SK-N-SH (cell line): ENCODE results near the gene OR6V1. TPM values are rescaled to one million over a fixed set of nuclear protein-coding genes. Genes with fewer than 3 reads are reported as not detected.

ENCODE experiments used
- CTCF ChIA-PET: fragments of 300-600, 350-600 bp; formaldehyde crosslinking; extraction: SDS; loops from one replicate; lab custom pipeline; 2021; lab: Yijun Ruan, JAX
- POLR2A ChIA-PET: fragments of 350-600 bp; sonication (Branson Sonifier 250); formaldehyde crosslinking; extraction: SDS; loops from one replicate; lab custom pipeline; 2020; ENCODE audit warnings: antibody characterized with exemption, inconsistent platforms; lab: Yijun Ruan, JAX
- DNase-seq: peaks from one replicate; pipeline ENCODE4 v3.0.0; 2012
- H2AFZ ChIP-seq: fragments of 200-600 bp; sonication (generic); 2 replicates; pipeline ENCODE4 v1.8.1; 2016; ENCODE audit warnings: antibody characterized with exemption, mild to moderate bottlenecking, low read depth
- H3F3A ChIP-seq: fragments of 200-600 bp; sonication (generic); replicated peaks from 2 replicates; pipeline ENCODE3; 2016; ENCODE audit warnings: antibody characterized with exemption, mild to moderate bottlenecking; ENCODE audit not compliant: insufficient read depth
- H3K27ac ChIP-seq, 2 experiments: fragments of 200-500 bp in 1 of 2; fragments of 200-600 bp in 1 of 2; sonication (Bioruptor generic) in 1 of 2; sonication (generic), shearing (Covaris generic) in 1 of 2; 2 replicates each; pipeline versions ENCODE4 v1.5.1 to v1.6.1; 2014 to 2016; ENCODE audit warnings: low read depth in 2 of 2, inconsistent platforms in 1 of 2, low read length in 1 of 2, mild to moderate bottlenecking in 1 of 2, mixed read lengths in 1 of 2
- H3K27me3 ChIP-seq: fragments of 200-600 bp; sonication (generic), shearing (Covaris generic); 2 replicates; pipeline ENCODE4 v1.6.1; 2016; ENCODE audit warnings: mixed run types; ENCODE audit not compliant: insufficient read depth
- H3K36me3 ChIP-seq, 2 experiments: fragments of 200-500 bp in 1 of 2; fragments of 200-600 bp in 1 of 2; sonication (Bioruptor generic) in 1 of 2; sonication (generic) in 1 of 2; replicated peaks in 1 of 2; 2 replicates each; pipeline versions ENCODE3 to v1.5.1; 2014 to 2016; ENCODE audit warnings: low read length in 1 of 2, mild to moderate bottlenecking in 1 of 2; ENCODE audit not compliant: insufficient read depth in 2 of 2, control insufficient read depth in 1 of 2
- H3K4me1 ChIP-seq, 2 experiments: fragments of 200-500 bp in 1 of 2; fragments of 200-600 bp in 1 of 2; sonication (Bioruptor generic) in 1 of 2; sonication (generic), shearing (Covaris generic) in 1 of 2; 2 replicates each; pipeline versions ENCODE4 v1.5.1 to v1.6.1; 2014 to 2016; ENCODE audit warnings: low read depth in 1 of 2, low read length in 1 of 2, mixed run types in 1 of 2; ENCODE audit not compliant: insufficient read depth in 2 of 2, control insufficient read depth in 1 of 2
- H3K4me2 ChIP-seq: fragments of 200-600 bp; sonication (generic), shearing (Covaris generic); 2 replicates; pipeline ENCODE4 v1.6.1; 2017; ENCODE audit warnings: mixed run types
- H3K4me3 ChIP-seq, 2 experiments: fragments of 200-500 bp in 1 of 2; fragments of 200-600 bp in 1 of 2; sonication (Bioruptor generic) in 1 of 2; sonication (generic), shearing (Covaris generic) in 1 of 2; 2 replicates each; pipeline versions ENCODE4 v1.5.1 to v1.8.1; 2014 to 2016; ENCODE audit warnings: low read depth in 2 of 2, inconsistent platforms in 1 of 2, low read length in 1 of 2, mild to moderate bottlenecking in 1 of 2, mixed read lengths in 1 of 2, moderate library complexity in 1 of 2
- H3K79me2 ChIP-seq: fragments of 200-600 bp; sonication (generic); 2 replicates; pipeline ENCODE4 v1.8.1; 2017; ENCODE audit warnings: mild to moderate bottlenecking; ENCODE audit not compliant: insufficient read depth
- H3K9ac ChIP-seq: fragments of 200-600 bp; sonication (generic); 2 replicates; pipeline ENCODE4 v1.6.1; 2017; ENCODE audit warnings: mixed run types
- H3K9me2 ChIP-seq: fragments of 200-600 bp; sonication (generic); 2 replicates; pipeline ENCODE4 v1.6.1; 2017; ENCODE audit warnings: mixed run types
- H3K9me3 ChIP-seq: fragments of 200-600 bp; sonication (generic); 2 replicates; pipeline ENCODE4 v1.6.1; 2017; ENCODE audit warnings: mixed run types, mild to moderate bottlenecking, moderate library complexity
- H4K20me1 ChIP-seq: fragments of 200-600 bp; sonication (generic); 2 replicates; pipeline ENCODE4 v1.6.1; 2017; ENCODE audit warnings: mild to moderate bottlenecking, mixed run types; ENCODE audit not compliant: insufficient read depth
- CHD2 ChIP-seq: fragments of 150-350 bp; IDR thresholded peaks from 2 replicates; pipeline ENCODE4 v1.6.1; 2018; ENCODE audit warnings: low read length; ENCODE audit not compliant: partially characterized antibody
- CTCF ChIP-seq: fragments of 200-600 bp; sonication (generic); IDR thresholded peaks from 2 replicates; pipeline ENCODE4 v1.6.1; 2017; ENCODE audit warnings: antibody characterized with exemption, mild to moderate bottlenecking, moderate library complexity
- EP300 ChIP-seq, 2 experiments: IDR thresholded peaks; 2 replicates each; pipeline versions ENCODE4 v1.4.0 to v1.6.1; 2012; ENCODE audit warnings: borderline replicate concordance in 1 of 2, low read depth in 1 of 2, low read length in 1 of 2
- EZH2phosphoT487 ChIP-seq: fragments of 200-600 bp; sonication (generic); IDR thresholded peaks from 2 replicates; pipeline ENCODE4 v1.6.1; 2017; ENCODE audit warnings: low read depth, mixed run types, mild to moderate bottlenecking, antibody characterized with exemption, moderate library complexity, borderline replicate concordance
- GATA2 ChIP-seq: sonication (generic); formaldehyde crosslinking; IDR thresholded peaks from 2 replicates; pipeline ENCODE4 v1.5.0; 2020; ENCODE audit warnings: mild to moderate bottlenecking, missing genetic modification reagents
- RAD21 ChIP-seq: IDR thresholded peaks from 2 replicates; pipeline ENCODE4 v1.6.1; 2012; ENCODE audit warnings: mild to moderate bottlenecking, low read length
- RCOR1 ChIP-seq: fragments of 150-350 bp; IDR thresholded peaks from 2 replicates; pipeline ENCODE4 v1.6.1; 2017; ENCODE audit warnings: antibody characterized with exemption, low read length
- SMC3 ChIP-seq: IDR thresholded peaks from 2 replicates; pipeline ENCODE4 v1.6.1; 2012; ENCODE audit warnings: low read depth, low read length, improper control_type of control experiment
- YY1 ChIP-seq: IDR thresholded peaks from 2 replicates; pipeline ENCODE4 v1.4.0; 2012; ENCODE audit warnings: low read depth, mild to moderate bottlenecking
- WGBS: methylation state at CpG from one replicate; pipeline ENCODE4 v1.1.6; 2017; ENCODE audit warnings: low lambda C conversion rate; 5-methylcytosine and 5-hydroxymethylcytosine counted together
- polyA plus RNA-seq, 3 experiments: library from polyadenylated mRNA; depleted of rRNA; stranded (reverse); fragments of >200 nt; gene quantifications; 2 replicates each; pipeline ENCODE4 v1.2.3, GENCODE V29; 2012
- TF ChIP-seq, protein P1 (sequence below): IDR thresholded peaks from 2 replicates; pipeline ENCODE4 v1.4.0; 2012; ENCODE audit warnings: low read depth
- TF ChIP-seq, protein P2 (sequence below): fragments of 150-350 bp; IDR thresholded peaks from 2 replicates; pipeline ENCODE4 v1.6.1; 2017; ENCODE audit warnings: antibody characterized with exemption, low read length, low read depth, borderline replicate concordance

Gene OR6V1
- polyA plus RNA-seq, 1 of the 3 experiments (the other 2 are of a cell fraction) = not detected

- Histone ChIP-seq H3K9me2 (no peaks in the 10 kb centered on the region), H3K27me3 (no peaks in the 10 kb centered on the region; the same call in 1 of the 2 replicates), H3K79me2 (no peaks in the 10 kb centered on the region), H2AFZ (peak overlapping the region; percentile 64; the same call in 1 of the 2 replicates), H3K27ac (no peak overlapping the region), H4K20me1 (no peaks in the 10 kb centered on the region), H3K4me3 (peak overlapping the region in 1 of 2 experiments; percentile 38; a peak in 3 of 4 replicates), H3K36me3 (no peaks in the 10 kb centered on the region), H3K9ac (no peak overlapping the region), H3F3A (no peaks in the 10 kb centered on the region), H3K4me2 (peak overlapping the region; percentile 55), H3K4me1 (no peaks in the 10 kb centered on the region), H3K9me3 (no peaks in the 10 kb centered on the region)
- ChIA-PET CTCF (interaction anchor here (0.6 to 23.7 kb wide), 46 partner anchors 8 to 606 kb away, joined by 3 to 450 read pairs (median 4); partner anchors contain the start of genes EPHB6, TAS2R39, TAS2R40 and TRPV5), POLR2A (no interaction called here)
- WGBS = 22% methylated on average over 6 of the region's 6 CpGs
- TF ChIP-seq YY1 = peak; percentile 89
- TF ChIP-seq CTCF = peak; percentile 97
- TF ChIP-seq, protein P1, sequence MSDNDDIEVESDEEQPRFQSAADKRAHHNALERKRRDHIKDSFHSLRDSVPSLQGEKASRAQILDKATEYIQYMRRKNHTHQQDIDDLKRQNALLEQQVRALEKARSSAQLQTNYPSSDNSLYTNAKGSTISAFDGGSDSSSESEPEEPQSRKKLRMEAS = no peak
- no peak for TF ChIP-seq CHD2
- TF ChIP-seq SMC3 = peak; percentile 65
- no peak for TF ChIP-seq RCOR1
- TF ChIP-seq EP300 (IDR thresholded peaks at IDR 0.05; ENCODE audit: borderline replicate concordance in 1 of 2, low read depth in 1 of 2, low read length in 1 of 2) = no peak
- TF ChIP-seq RAD21 = peak; percentile 68
- no peak for TF ChIP-seq GATA2
- peak; percentile 58 for DNase-seq
These were observed 48.6 kb upstream of the OR6V1 start for GRCh38 chr7:143003393-143004051.

GRCh38 chr7:143005632-143006260 is 46.4 kb upstream of the OR6V1 start:
- no peak for DNase-seq
- WGBS = 28% methylated on average over 6 of the region's 6 CpGs

More at GRCh38 chr7:143005632-143006260, 46.4 kb upstream of the OR6V1 start:
- Histone ChIP-seq H3K9ac (no peak overlapping the region), H4K20me1 (no peaks in the 10 kb centered on the region), H3K36me3 (no peaks in the 10 kb centered on the region), H3K4me2 (no peak overlapping the region), H3K4me3 (no peak overlapping the region), H3K4me1 (no peaks in the 10 kb centered on the region), H2AFZ (no peak overlapping the region), H3K79me2 (no peaks in the 10 kb centered on the region), H3K27ac (no peak overlapping the region), H3K9me3 (no peaks in the 10 kb centered on the region), H3F3A (no peaks in the 10 kb centered on the region), H3K27me3 (no peaks in the 10 kb centered on the region; the same call in 1 of the 2 replicates), H3K9me2 (no peaks in the 10 kb centered on the region)
- ChIA-PET CTCF (interaction anchor here (0.6 to 23.7 kb wide), 15 partner anchors 11 to 568 kb away, joined by 3 to 450 read pairs (median 4); partner anchors contain the start of genes EPHB6 and TAS2R40), POLR2A (no interaction called here)
- TF ChIP-seq, protein P2, sequence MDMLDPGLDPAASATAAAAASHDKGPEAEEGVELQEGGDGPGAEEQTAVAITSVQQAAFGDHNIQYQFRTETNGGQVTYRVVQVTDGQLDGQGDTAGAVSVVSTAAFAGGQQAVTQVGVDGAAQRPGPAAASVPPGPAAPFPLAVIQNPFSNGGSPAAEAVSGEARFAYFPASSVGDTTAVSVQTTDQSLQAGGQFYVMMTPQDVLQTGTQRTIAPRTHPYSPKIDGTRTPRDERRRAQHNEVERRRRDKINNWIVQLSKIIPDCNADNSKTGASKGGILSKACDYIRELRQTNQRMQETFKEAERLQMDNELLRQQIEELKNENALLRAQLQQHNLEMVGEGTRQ = no peak
- TF ChIP-seq EZH2phosphoT487 = no peak
